GM12878 (cell line): ENCODE measurements around the gene TNRC6C. TPM values are rescaled to one million over a fixed set of nuclear protein-coding genes. Genes with fewer than 3 reads are reported as not detected.
A peak's percentile ranks its signal among the peaks of the same experiment; 100 is the strongest.

Experiments
- ATAC-seq: fragments of 200-7000 bp; cut with Tn5 transposase; 3 replicates; pipeline ENCODE4 v1.9.1; 2020; ENCODE audit warnings: mild to moderate bottlenecking, moderate library complexity
- BruUV-seq: library from RNA; stranded (reverse); fragments of 400-500 nt; replicated peaks from 2 replicates; lab custom pipeline; 2021; lab: Mats Ljungman, UMichigan
- CTCF ChIA-PET: fragments of 300-600 bp; sonication (Branson Sonifier 250); formaldehyde crosslinking; extraction: SDS; loops from one replicate; lab custom pipeline; 2021; ENCODE audit warnings: inconsistent platforms; lab: Yijun Ruan, JAX
- POLR2A ChIA-PET: fragments of 350-600 bp; formaldehyde crosslinking; extraction: SDS; loops from one replicate; lab custom pipeline; 2021; ENCODE audit warnings: inconsistent platforms; lab: Charles Lee
- RAD21 ChIA-PET: fragments of 300-600 bp; sonication (Branson Sonifier 250); formaldehyde crosslinking; loops from one replicate; lab custom pipeline; 2023; ENCODE audit warnings: antibody characterized with exemption; ENCODE audit not compliant: unreplicated experiment; lab: Charles Lee
- SMC1A ChIA-PET: fragments of 300-600 bp; sonication (Branson Sonifier 250); formaldehyde crosslinking; loops from one replicate; lab custom pipeline; 2023; ENCODE audit not compliant: unreplicated experiment, uncharacterized antibody; lab: Charles Lee
- DNase-seq: peaks from one replicate; pipeline ENCODE4 v3.0.0-alpha.2; 2011; ENCODE audit warnings: low read depth, low spot score
- FAIRE-seq: peaks from 3 replicates; lab custom pipeline; 2011; peaks lifted over from hg19 to GRCh38; lab: Jason Lieb, UNC
- H2AFZ ChIP-seq: 2 replicates; pipeline ENCODE4 v1.6.0; 2011; ENCODE audit warnings: low read depth, low read length, control low read depth; ENCODE audit not compliant: control insufficient read depth
- H3K27ac ChIP-seq: 2 replicates; pipeline ENCODE4 v1.5.1; 2011; ENCODE audit warnings: control low read depth; ENCODE audit not compliant: control insufficient read depth, insufficient read depth
- H3K27me3 ChIP-seq, 2 experiments: replicated peaks in 1 of 2; 2 replicates each; pipeline versions ENCODE4 v1.6.0 to v1.6.1; 2011; ENCODE audit warnings: low read length in 1 of 2; ENCODE audit not compliant: control insufficient read depth in 2 of 2, insufficient read depth in 2 of 2
- H3K36me3 ChIP-seq, 2 experiments: 2 replicates each; pipeline ENCODE4 v1.5.1; 2011; ENCODE audit warnings: low read length in 1 of 2; ENCODE audit not compliant: control insufficient read depth in 2 of 2, insufficient read depth in 2 of 2
- H3K4me1 ChIP-seq: 2 replicates; pipeline ENCODE4 v1.6.1; 2011; ENCODE audit warnings: mild to moderate bottlenecking, low read length, moderate library complexity, mixed read lengths; ENCODE audit not compliant: control insufficient read depth, insufficient read depth
- H3K4me2 ChIP-seq: 2 replicates; pipeline ENCODE4 v1.6.0; 2011; ENCODE audit warnings: control low read depth; ENCODE audit not compliant: control insufficient read depth, insufficient read depth
- H3K4me3 ChIP-seq: fragments of 200-600 bp; sonication (generic); 2 replicates; pipeline ENCODE4 v1.5.1; 2016
- H3K79me2 ChIP-seq: 2 replicates; pipeline ENCODE4 v1.6.0; 2011; ENCODE audit warnings: low read length; ENCODE audit not compliant: control insufficient read depth, insufficient read depth
- H3K9ac ChIP-seq: 2 replicates; pipeline ENCODE4 v1.8.0; 2011; ENCODE audit warnings: low read length, control low read depth, mixed read lengths; ENCODE audit not compliant: control insufficient read depth, insufficient read depth
- H3K9me3 ChIP-seq: replicated peaks from 3 replicates; pipeline ENCODE4 v1.5.1; 2011; ENCODE audit warnings: mild to moderate bottlenecking, low read length; ENCODE audit not compliant: control insufficient read depth, insufficient read depth
- H4K20me1 ChIP-seq: 2 replicates; pipeline ENCODE4 v1.6.0; 2011; ENCODE audit not compliant: control insufficient read depth, insufficient read depth
- ASH2L ChIP-seq: fragments of 300-600, 200-600 bp; sonication (generic); IDR thresholded peaks from 2 replicates; pipeline ENCODE4 v1.6.1; 2017; ENCODE audit warnings: low read depth, mild to moderate bottlenecking, borderline replicate concordance
- CHD2 ChIP-seq: IDR thresholded peaks from 2 replicates; pipeline ENCODE4 v1.6.1; 2011; ENCODE audit warnings: low read depth, low read length, improper control_type of control experiment, borderline replicate concordance
- CHD4 ChIP-seq: fragments of 200-600 bp; sonication (generic); IDR thresholded peaks from 2 replicates; pipeline ENCODE4 v1.6.1; 2016; ENCODE audit warnings: mild to moderate bottlenecking
- MEF2B ChIP-seq: fragments of 450-650 bp; IDR thresholded peaks from 2 replicates; pipeline ENCODE4 v1.6.1; 2018; ENCODE audit warnings: mild to moderate bottlenecking, moderate library complexity; ENCODE audit not compliant: partially characterized antibody, poor library complexity, severe bottlenecking
- MLLT1 ChIP-seq: fragments of 450-650 bp; IDR thresholded peaks from 2 replicates; pipeline ENCODE4 v1.6.1; 2016; ENCODE audit warnings: mild to moderate bottlenecking
- POLR2AphosphoS2 ChIP-seq: IDR thresholded peaks from 2 replicates; pipeline ENCODE4 v1.6.1; 2011; ENCODE audit warnings: low read depth, mild to moderate bottlenecking, low read length, improper control_type of control experiment, moderate library complexity
- RFX5 ChIP-seq: IDR thresholded peaks from 2 replicates; pipeline ENCODE4 v1.6.1; 2011; ENCODE audit warnings: low read depth, low read length, improper control_type of control experiment
- SMARCA5 ChIP-seq: fragments of 450-650 bp; IDR thresholded peaks from 2 replicates; pipeline ENCODE4 v1.6.1; 2017; ENCODE audit warnings: mild to moderate bottlenecking
- TCF3 ChIP-seq: IDR thresholded peaks from 2 replicates; pipeline ENCODE4 v1.6.1; 2012; ENCODE audit warnings: low read depth, mild to moderate bottlenecking, low read length, borderline replicate concordance; ENCODE audit not compliant: insufficient read depth
- YY1 ChIP-seq: IDR thresholded peaks from 2 replicates; pipeline ENCODE4 v1.6.1; 2011; ENCODE audit warnings: low read depth, mild to moderate bottlenecking, low read length
- ZBTB33 ChIP-seq: fragments of 450-650 bp; IDR thresholded peaks from 2 replicates; pipeline ENCODE4 v1.6.1; 2017; ENCODE audit warnings: mild to moderate bottlenecking
- ZBTB4 ChIP-seq: fragments of 450-650 bp; formaldehyde crosslinking; IDR thresholded peaks from 2 replicates; pipeline ENCODE4 v1.4.0; 2022; ENCODE audit warnings: mild to moderate bottlenecking, moderate library complexity
- ZNF622 ChIP-seq: fragments of 450-650 bp; IDR thresholded peaks from 2 replicates; pipeline ENCODE4 v1.6.1; 2017; ENCODE audit warnings: mild to moderate bottlenecking, inconsistent platforms
- WGBS: methylation state at CpG from one replicate; pipeline ENCODE4 v1.1.6; 2016; ENCODE audit warnings: low lambda C conversion rate; ENCODE audit not compliant: insufficient replicate concordance, insufficient coverage; ENCODE audit errors: missing lambda C conversion rate; 5-methylcytosine and 5-hydroxymethylcytosine counted together
- in situ Hi-C: fragments of 300-500 bp; cut with MboI; formaldehyde crosslinking; loops from 9 replicates; pipeline ENCODE4 v1.14.3; 2018; ENCODE audit warnings: mixed read lengths
- intact Hi-C: fragments of 100-400 bp; cut with micrococcal nuclease; formaldehyde crosslinking; loops from one replicate; pipeline ENCODE4 v1.14.2; 2022; ENCODE audit not compliant: unreplicated experiment
- polyA plus RNA-seq, 11 experiments: library from polyadenylated mRNA; depleted of rRNA in 4 of 11; unstranded in 6 of 11; stranded (reverse) in 5 of 11; fragments of >200 nt; fragmentation: Nextera tagmentation in 4 of 11; fragmentation: Illumina TruSeq in 1 of 11; extraction: Ambion mirVana in 4 of 11; extraction: Trizol in 1 of 11; gene quantifications; 1 replicate in 1 of 11; 2 replicates in 10 of 11; pipeline versions ENCODE4 v1.2.1 to v1.2.3, GENCODE V29; 2011 to 2016; ENCODE audit warnings: inconsistent platforms in 2 of 11, missing spikeins in 2 of 11, low read depth in 1 of 11
- total RNA-seq, 4 experiments: library from RNA; depleted of rRNA in 3 of 4; stranded (reverse); fragments of >200 nt in 3 of 4; fragmentation: Illumina TruSeq in 1 of 4; extraction: Trizol in 1 of 4; gene quantifications; 2 replicates each; pipeline versions ENCODE4 v1.2.1 to v1.2.3, GENCODE V29; 2013 to 2021

TNRC6C gene
- total and polyA plus RNA-seq, 10 of the 15 experiments (the other 5 are each of a cell fraction or from before 2014, with no cell fraction given), result 0.40 to 6.1 (median 0.96) TPM

GRCh38 chr17:78137392-78138203 is 179.1 kb downstream of the TNRC6C start:
- no peak for DNase-seq
- H2AFZ ChIP-seq, result no peak overlapping the region
- H3K9ac ChIP-seq, result no peak overlapping the region
- H3K79me2 ChIP-seq, result peaks cover 35% of the 10 kb centered on the region
- H3K4me1 ChIP-seq, result peaks cover 66% of the 10 kb centered on the region
- in situ Hi-C loops, result no loop called here
- peak; percentile 8 for ATAC-seq
- FAIRE-seq, result no peak
- ChIA-PET SMC1A (interaction anchor here (0.5 to 5.1 kb wide), 6 partner anchors 15 to 53 kb away, joined by 3 to 51 read pairs (median 4); partner anchors contain the start of gene TK1), RAD21 (interaction anchor here (0.8 to 6.8 kb wide), 7 partner anchors 12 to 117 kb away, joined by 3 to 83 read pairs (median 3); partner anchors contain the start of gene TK1), CTCF (interaction anchor here (0.6 to 9.5 kb wide), 14 partner anchors 10 to 1901 kb away, joined by 3 to 132 read pairs (median 7); partner anchors contain the start of gene TMC6), POLR2A (interaction anchor here (1.0 to 3.7 kb wide), 6 partner anchors 9 to 38 kb away, joined by 3 to 16 read pairs (median 6); no protein-coding TSS in a partner anchor)
- BruUV-seq, result no TSS peak
- peak overlapping the region; percentile 72 for H3K4me2 ChIP-seq
- WGBS, result 34% methylated on average over 26 of the region's 26 CpGs
- peaks cover 16 to 17% of the 10 kb centered on the region in 2 experiments; a peak in 3 of 4 replicates for H3K36me3 ChIP-seq
- intact Hi-C loops, result no loop called here
- no peaks in the 10 kb centered on the region for H3K27me3 ChIP-seq
- H3K9me3 ChIP-seq, result no peaks in the 10 kb centered on the region
- no peak overlapping the region for H3K4me3 ChIP-seq
- H4K20me1 ChIP-seq, result no peaks in the 10 kb centered on the region
- peak overlapping the region; percentile 67 for H3K27ac ChIP-seq
- TF ChIP-seq YY1 (0 out of 2 replicates have a peak, but pooled peaks have one; percentile 18), MEF2B (peak; percentile 10), ASH2L (no peak), ZBTB33 (peak; percentile 87), CHD2 (no peak), SMARCA5 (peak; percentile 84), POLR2AphosphoS2 (peak; percentile 40; the same call in 1 of the 2 replicates), ZNF622 (no peak), TCF3 (0 out of 2 replicates have a peak, but pooled peaks have one; percentile 22), ZBTB4 (CRISPR knock-in tag) (no peak), RFX5 (no peak), CHD4 (peak; percentile 99), MLLT1 (no peak)
